ENCODE results near the gene ANKRD1.

ANKRD1 gene

DNA sequence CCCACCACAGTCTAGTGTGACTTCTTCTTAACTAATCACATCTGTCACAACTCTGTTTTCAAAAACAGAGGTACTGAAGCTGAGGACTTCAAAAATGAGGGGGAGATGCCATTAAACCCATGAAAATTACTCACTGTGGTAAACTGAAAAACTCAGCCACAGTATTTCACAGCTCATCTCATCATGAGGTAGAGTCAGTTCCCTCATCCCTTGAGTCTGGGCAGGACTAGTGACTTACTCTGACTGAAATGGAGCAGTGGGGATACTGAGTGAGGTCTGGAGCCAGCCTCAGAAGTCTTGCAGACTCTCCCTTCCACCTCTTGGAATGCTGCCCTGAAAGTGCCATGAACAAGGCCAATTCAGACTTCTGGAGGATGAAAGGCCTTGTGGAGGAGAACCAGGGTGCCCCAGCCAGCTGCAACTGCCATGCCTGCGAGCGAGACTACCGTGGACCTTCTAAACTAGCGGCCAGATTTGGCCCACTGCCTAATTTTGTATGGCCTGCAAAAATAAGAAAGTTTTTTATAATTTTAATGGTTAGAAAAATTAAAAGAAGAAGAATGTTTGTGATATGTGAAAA lies 24.7 kb upstream of the ANKRD1 start:
- TF ChIP-seq GATA2 (IDR thresholded peaks at IDR 0.05; ENCODE audit: low read depth, low read length) (no peak), GATA3 (IDR thresholded peaks at IDR 0.05; ENCODE audit: low read depth, low read length) (no peak)

DNA sequence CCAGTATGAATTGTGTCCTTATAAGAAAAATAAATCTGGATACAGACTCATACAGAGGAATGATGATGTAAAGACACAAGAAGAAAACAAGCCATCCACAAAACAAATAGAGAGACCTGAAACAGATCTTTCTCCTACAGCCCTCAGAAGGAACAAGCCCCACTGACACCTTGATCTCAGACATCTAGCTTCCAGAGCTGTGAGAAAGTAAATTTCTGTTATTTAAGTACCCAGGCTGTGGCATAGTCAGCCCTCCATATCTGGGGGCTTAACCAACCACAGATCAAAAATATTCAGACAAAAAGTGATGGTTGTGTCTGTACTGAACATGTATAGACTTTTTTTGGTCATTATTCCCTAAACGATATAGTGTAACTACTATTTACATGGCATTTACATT lies 23.9 kb upstream of the ANKRD1 start:
- TF ChIP-seq GATA2 (IDR thresholded peaks at IDR 0.05; ENCODE audit: low read depth, low read length) (no peak), GATA3 (IDR thresholded peaks at IDR 0.05; ENCODE audit: low read depth, low read length) (no peak)

GRCh38 chr10:90939648-90940047 lies 18.8 kb upstream of the ANKRD1 start:
- TF ChIP-seq GATA2 (IDR thresholded peaks at IDR 0.05; ENCODE audit: low read depth, low read length) (no peak), GATA3 (IDR thresholded peaks at IDR 0.05; ENCODE audit: low read depth, low read length) (no peak)

DNA sequence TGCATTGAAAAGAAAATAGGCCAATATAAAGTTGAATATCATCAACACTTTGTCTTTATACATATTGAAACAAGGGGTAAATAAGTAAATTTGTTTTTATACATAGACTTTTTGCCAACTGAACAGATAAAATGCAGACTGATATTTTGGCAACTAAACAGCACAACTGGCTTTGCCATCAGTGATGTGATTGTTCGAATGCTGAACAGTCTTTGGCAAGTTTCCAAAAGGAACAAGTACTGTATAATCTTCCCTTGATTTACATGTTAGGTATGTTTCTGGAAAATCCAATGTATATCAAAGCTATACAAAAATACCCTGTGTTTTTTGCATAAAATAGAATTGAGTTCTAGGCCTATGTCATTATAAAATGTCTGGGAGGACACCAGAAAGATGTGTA lies 18.2 kb upstream of the ANKRD1 start:
- TF ChIP-seq GATA3 (IDR thresholded peaks at IDR 0.05; ENCODE audit: low read depth, low read length) (no peak), GATA2 (IDR thresholded peaks at IDR 0.05; ENCODE audit: low read depth, low read length) (no peak)

GRCh38 chr10:90937645-90938258 lies 16.9 kb upstream of the ANKRD1 start:
- no peak for TF ChIP-seq GATA3 (IDR thresholded peaks at IDR 0.05; ENCODE audit: low read depth, low read length)

DNA sequence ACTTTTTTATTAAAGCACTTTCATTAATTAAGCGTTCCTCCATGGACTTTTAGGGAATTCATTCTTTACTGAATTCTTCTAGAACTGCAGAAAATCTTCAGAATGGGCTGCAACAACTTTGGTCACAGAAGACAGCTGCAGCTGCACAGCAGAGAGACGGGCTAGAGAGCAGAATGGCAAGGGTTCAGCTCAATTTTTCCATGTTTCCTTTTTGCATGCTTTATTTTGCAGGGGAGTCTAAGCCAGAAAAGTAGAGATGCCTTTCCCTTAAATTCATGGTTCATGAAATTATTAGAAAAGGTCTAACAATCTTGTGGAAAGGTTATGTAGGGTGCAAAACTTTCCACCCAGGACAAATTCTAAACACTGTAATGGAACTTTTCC lies 15.4 kb upstream of the ANKRD1 start:
- no peak for TF ChIP-seq GATA2 (IDR thresholded peaks at IDR 0.05; ENCODE audit: low read depth, low read length)
- TF ChIP-seq GATA3 (IDR thresholded peaks at IDR 0.05; ENCODE audit: low read depth, low read length), result no peak

GRCh38 chr10:90935581-90936275 lies 14.8 kb upstream of the ANKRD1 start:
- TF ChIP-seq GATA2 (IDR thresholded peaks at IDR 0.05; ENCODE audit: low read depth, low read length), result no peak
- no peak for TF ChIP-seq GATA3 (IDR thresholded peaks at IDR 0.05; ENCODE audit: low read depth, low read length)

DNA sequence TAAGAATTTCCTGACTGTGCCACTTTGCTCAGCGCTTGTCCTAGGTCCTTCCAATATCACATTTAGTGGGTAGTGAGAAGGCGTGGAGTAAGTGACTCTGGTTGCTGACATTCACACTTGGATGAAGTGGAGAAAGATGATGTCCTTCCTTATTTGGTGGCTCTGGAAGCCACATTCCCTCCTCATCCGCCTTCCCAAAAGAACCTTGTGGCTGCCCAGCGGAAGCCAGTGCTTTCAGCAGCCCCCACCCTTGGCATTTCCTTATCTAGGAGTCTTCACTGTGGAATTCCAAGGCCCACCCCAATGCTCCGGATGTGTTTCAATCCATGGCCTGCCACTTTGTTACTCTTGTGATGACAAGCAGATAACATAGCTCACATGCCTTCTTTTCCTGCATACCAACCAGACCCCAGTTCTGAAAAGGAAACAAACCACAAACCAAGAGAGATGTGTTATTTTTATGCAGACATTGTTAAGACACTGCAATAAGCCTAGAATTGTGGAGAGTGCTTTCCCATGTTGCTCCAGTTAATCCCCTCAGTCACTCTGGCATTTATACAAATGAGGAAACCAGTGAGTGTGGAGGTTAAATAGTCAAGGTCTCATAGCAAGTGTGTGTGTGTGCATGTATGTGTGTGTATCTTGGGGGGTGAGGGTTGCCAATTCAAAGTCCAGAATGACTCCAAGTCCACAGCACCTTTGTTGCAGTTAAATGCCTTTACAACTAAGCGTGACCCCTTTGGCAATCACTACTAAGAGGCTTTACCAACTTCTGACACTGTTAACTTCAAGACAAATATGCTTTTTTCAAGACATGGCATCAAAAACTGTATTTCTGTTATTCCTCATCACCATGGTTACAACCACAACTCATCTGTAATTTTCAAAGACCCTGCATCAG lies 10.3 kb upstream of the ANKRD1 start:
- TF ChIP-seq GATA2 (IDR thresholded peaks at IDR 0.05; ENCODE audit: low read depth, low read length) (no peak), GATA3 (IDR thresholded peaks at IDR 0.05; ENCODE audit: low read depth, low read length) (no peak)

DNA sequence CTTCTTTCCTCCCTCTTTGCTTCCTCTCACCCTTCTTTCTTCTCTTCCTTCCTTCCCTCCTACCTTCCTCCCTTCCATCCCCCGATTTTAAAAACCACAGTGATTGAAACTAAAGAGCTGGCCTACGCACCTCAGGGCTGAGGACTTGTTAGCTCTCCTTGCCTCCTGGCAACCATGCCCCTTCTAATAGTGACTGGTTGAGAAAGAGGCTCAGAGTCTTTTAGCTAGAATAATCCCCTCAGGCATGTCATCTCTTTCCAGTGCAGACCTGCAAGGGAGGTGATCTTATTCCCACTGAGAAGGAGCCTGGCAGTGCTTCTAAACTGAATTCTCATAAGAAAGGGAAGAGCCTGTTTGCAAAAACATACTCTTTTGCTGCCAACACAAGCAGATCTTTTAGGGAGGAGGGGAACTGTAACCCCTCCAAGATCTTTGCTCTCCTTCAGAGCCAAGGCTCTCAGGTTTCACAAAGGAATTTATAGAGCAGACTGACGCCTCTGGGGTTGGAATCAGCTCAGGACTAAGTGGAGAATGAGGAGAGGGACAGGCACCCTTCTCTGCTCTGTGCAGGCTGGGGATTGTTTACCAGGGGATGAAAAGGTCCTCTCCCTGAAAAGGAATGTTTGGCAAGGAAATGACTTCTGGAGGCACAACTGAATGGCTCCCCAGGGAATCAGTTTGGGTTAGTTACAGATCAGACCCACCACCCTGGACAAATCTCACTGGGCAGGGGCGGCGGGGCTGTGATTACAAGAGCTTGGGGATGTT lies 9.4 kb upstream of the ANKRD1 start:
- TF ChIP-seq GATA3 (IDR thresholded peaks at IDR 0.05; ENCODE audit: low read depth, low read length) (no peak), GATA2 (IDR thresholded peaks at IDR 0.05; ENCODE audit: low read depth, low read length) (no peak)

GRCh38 chr10:90929179-90929578 lies 8.3 kb upstream of the ANKRD1 start:
- no peak for TF ChIP-seq GATA2 (IDR thresholded peaks at IDR 0.05; ENCODE audit: low read depth, low read length)
- TF ChIP-seq GATA3 (IDR thresholded peaks at IDR 0.05; ENCODE audit: low read depth, low read length), result no peak

DNA sequence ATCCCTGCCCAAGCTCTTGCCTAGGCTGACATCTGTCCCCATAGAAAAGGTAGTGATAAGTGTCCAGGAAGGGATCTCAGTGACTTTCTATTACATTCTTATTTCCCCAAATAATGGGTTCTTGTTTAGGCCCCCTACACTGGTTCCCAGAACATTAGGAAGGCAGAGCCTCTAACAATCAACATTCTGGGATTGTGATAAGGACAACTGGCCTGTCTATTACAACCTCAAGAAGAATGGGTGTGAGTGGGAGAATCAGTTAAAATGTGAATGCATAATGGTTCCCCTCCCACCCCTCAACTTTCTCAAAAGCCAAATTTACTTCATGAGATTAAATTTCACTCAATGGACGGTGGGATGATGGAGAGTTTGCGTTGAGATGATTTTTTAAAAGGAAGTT lies 6.4 kb upstream of the ANKRD1 start:
- TF ChIP-seq GATA3 (IDR thresholded peaks at IDR 0.05; ENCODE audit: low read depth, low read length) (no peak), GATA2 (IDR thresholded peaks at IDR 0.05; ENCODE audit: low read depth, low read length) (no peak)

DNA sequence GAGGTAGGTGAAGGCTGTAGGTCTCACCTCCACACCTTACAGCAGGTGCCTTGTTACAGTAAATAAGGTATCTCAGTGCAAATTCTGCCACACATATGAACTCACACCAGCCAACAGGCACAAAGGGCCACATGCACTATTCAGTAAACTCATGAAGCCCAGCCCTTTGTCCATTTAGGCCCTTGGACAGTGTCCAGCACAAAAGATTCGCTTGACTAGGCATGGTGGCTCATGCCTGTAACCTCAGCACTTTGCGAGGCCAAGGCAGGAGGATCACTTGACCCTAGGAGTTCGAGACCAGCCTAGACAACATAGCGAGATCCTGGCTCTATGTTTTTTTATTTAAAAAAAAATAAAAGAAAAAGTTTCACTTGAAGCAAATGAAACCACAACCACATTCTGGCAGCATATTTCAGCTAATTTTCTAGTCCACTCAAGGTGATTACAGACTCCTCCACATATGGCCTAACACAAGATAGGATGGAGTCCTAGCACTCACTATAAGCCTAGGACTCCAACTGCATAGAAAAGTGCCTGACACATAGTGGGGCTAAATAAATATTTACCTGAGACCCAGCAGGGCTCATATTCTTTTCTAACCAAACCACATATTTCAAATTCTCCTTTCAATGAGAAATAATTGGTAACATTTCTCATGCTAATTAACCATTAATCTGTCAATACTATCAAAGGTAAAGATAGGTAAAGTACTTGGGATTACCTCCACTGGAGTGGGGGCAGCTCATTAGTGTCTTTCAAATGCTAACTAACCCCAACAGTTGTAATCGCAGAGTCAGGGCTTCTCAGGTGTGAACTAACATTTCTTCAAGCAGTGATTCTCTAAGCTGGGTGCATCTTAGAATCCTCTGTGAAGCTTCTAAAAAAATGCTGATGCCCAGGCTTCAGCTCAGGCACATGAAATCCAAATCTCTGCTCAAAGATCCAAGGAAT lies 4.5 kb upstream of the ANKRD1 start:
- TF ChIP-seq GATA2 (IDR thresholded peaks at IDR 0.05; ENCODE audit: low read depth, low read length), result no peak
- TF ChIP-seq GATA3 (IDR thresholded peaks at IDR 0.05; ENCODE audit: low read depth, low read length), result no peak

- TF ChIP-seq GATA3 (IDR thresholded peaks at IDR 0.05; ENCODE audit: low read depth, low read length), result no peak
- no peak for TF ChIP-seq GATA2 (IDR thresholded peaks at IDR 0.05; ENCODE audit: low read depth, low read length)
These were observed 3.7 kb upstream of the ANKRD1 start for GRCh38 chr10:90924552-90924951.
